Bronchial epithelial cell (primary cell): Measurements from ENCODE around the gene KCNF1. TPM values are rescaled to one million over a fixed set of nuclear protein-coding genes. Genes with fewer than 3 reads are reported as not detected.

Experiments
- DNase-seq: peaks from one replicate; pipeline ENCODE4 v3.0.0-alpha.2; 2010; ENCODE audit warnings: low read depth
- FAIRE-seq: peaks from 2 replicates; lab custom pipeline; 2011; peaks lifted over from hg19 to GRCh38; lab: Jason Lieb, UNC
- H3K27me3 ChIP-seq: 2 replicates; pipeline ENCODE4 v1.5.1; 2011; ENCODE audit warnings: low read length; ENCODE audit not compliant: control insufficient read depth, insufficient read depth
- H3K36me3 ChIP-seq: 2 replicates; pipeline ENCODE4 v1.5.1; 2011; ENCODE audit warnings: low read length; ENCODE audit not compliant: control insufficient read depth, insufficient read depth
- H3K4me3 ChIP-seq: 2 replicates; pipeline ENCODE4 v1.5.1; 2011; ENCODE audit warnings: mild to moderate bottlenecking, low read depth, low read length, control low read depth
- total RNA-seq: library from RNA; depleted of rRNA; stranded (reverse); fragments of >200 nt; gene quantifications from 2 replicates; pipeline ENCODE4 v1.2.1, GENCODE V29; 2014
- TF ChIP-seq, protein P1 (sequence below): IDR thresholded peaks from 2 replicates; pipeline ENCODE4 v1.5.1; 2011; ENCODE audit warnings: mild to moderate bottlenecking, moderate library complexity, low read length, control low read depth, inconsistent platforms; ENCODE audit not compliant: insufficient read depth, severe bottlenecking

The KCNF1 gene
- total RNA-seq, 1 donor from 2014 or later: not detected

DNA sequence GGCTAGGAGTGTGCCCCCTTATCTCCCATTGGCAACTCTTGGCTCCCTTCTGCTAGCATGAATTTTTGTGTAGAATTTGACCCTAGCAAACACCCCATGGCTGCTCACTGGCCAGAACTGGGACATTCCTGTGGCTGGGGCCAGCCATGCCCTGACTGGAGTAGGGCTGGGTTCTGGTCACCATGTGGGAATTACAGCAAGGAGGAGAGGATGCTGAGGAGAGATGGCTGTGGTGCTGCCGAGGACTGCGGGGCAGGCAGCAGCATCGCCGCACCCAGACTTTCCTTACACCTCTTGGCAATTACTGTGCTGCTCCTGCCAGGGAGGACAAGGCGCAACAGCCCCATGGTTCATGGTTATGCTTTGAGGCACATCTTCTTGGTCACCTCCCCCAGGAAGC lies 12.7 kb downstream of the KCNF1 start:
- TF ChIP-seq, protein P1, sequence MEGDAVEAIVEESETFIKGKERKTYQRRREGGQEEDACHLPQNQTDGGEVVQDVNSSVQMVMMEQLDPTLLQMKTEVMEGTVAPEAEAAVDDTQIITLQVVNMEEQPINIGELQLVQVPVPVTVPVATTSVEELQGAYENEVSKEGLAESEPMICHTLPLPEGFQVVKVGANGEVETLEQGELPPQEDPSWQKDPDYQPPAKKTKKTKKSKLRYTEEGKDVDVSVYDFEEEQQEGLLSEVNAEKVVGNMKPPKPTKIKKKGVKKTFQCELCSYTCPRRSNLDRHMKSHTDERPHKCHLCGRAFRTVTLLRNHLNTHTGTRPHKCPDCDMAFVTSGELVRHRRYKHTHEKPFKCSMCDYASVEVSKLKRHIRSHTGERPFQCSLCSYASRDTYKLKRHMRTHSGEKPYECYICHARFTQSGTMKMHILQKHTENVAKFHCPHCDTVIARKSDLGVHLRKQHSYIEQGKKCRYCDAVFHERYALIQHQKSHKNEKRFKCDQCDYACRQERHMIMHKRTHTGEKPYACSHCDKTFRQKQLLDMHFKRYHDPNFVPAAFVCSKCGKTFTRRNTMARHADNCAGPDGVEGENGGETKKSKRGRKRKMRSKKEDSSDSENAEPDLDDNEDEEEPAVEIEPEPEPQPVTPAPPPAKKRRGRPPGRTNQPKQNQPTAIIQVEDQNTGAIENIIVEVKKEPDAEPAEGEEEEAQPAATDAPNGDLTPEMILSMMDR: no peak
- no peak for DNase-seq
- no peak overlapping the region for H3K4me3 ChIP-seq
- H3K36me3 ChIP-seq: no peaks in the 10 kb centered on the region
- H3K27me3 ChIP-seq: peaks cover 16% of the 10 kb centered on the region
- FAIRE-seq: no peak

DNA sequence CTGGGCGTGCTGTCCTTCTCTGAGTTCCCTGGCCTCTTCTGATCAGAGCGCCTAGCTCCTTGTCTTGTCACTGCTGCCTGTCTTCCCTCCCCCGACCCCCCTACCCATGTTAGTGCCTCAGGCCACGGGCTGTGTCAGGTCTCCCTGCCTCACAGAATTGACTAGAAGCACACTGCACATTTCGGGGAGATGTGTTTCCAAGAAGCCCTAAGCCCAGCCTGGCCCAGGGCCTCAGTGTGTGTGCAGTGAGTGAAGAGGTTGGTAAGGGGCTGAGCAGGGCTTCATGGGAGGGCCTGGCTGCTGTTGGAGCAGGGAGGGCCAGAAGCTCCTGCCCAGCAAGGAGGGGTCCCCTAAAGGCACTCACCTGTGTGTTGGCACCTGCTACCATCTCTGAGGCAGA lies 13.1 kb downstream of the KCNF1 start:
- DNase-seq (no peak), FAIRE-seq (no peak)
- TF ChIP-seq, protein P1: no peak
- Histone ChIP-seq H3K36me3 (no peaks in the 10 kb centered on the region), H3K27me3 (peaks cover 16% of the 10 kb centered on the region), H3K4me3 (no peak overlapping the region)

DNA sequence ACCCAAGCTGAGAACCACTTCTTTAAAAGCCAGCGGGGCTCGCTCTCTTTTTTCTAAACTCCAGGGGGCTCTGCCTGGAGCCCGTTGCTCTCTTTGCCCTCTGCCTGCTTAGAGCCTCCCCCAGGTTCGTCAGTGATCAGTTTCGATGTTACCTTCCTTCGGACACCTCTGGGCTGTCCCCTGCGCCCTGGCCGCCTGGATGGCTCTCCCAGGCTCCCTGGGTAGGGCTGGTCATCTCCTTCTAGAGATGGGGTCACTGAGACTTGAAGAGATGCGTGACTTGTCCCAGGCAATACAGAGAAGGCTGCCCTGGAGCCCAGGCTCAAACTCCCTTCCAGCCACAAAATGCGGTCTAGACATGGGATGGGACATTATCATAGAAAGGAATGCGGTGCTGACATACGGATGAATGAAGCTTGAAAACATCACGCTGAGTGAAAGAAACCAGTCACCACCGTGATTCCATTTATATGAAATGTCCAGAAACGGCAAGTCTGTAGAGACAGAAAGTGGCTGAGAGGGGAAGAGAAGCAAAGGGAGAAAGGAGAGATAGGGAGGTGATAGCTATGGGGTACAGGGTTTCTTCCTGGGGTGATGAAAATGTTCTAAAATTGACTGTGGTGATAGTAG lies 14.6 kb downstream of the KCNF1 start:
- FAIRE-seq: no peak
- H3K4me3 ChIP-seq: no peak overlapping the region
- no peak for DNase-seq
- H3K36me3 ChIP-seq: no peaks in the 10 kb centered on the region
- peaks cover 16% of the 10 kb centered on the region for H3K27me3 ChIP-seq
- TF ChIP-seq, protein P1: no peak

DNA sequence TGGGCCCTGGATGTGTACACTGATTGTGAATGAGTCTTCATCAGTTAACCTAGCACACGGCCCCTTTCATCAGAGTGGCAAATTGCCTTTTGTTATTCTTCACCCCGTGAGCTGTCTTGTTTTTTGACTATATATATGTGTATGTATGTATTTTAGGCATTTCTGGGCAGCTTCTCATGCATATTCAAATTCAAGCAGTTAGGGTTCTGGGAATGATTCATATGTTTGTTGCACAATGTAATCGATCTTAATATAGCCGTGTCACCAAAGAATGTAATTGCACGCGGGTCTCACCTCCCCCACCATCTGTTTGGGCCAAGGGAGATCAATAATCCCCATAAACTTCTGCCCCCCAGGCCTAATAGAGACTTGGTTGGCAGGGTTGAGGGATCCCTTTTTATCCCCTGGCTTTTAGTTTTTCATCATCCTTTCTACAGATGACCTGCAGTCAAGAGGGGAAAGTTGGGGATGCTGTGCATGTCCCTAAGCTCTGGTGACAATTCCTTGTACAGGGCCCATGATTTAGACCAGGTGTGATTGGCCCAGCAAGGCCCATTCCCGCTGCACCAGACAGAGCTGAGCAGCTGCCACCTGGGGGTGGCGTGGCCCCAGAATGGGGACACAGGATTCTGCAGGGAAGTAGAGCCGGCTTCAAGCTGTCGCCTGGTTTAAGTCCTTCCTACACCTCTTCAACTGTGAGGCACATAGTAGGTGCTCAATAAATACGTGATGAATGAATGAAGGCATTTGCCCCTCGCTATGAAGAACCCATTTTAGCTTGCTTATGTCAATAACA lies 19.2 kb downstream of the KCNF1 start:
- Histone ChIP-seq H3K27me3 (peaks cover 10% of the 10 kb centered on the region), H3K4me3 (no peak overlapping the region), H3K36me3 (no peaks in the 10 kb centered on the region)
- peak; percentile 26 for DNase-seq
- TF ChIP-seq, protein P1: no peak
- FAIRE-seq: no peak

DNA sequence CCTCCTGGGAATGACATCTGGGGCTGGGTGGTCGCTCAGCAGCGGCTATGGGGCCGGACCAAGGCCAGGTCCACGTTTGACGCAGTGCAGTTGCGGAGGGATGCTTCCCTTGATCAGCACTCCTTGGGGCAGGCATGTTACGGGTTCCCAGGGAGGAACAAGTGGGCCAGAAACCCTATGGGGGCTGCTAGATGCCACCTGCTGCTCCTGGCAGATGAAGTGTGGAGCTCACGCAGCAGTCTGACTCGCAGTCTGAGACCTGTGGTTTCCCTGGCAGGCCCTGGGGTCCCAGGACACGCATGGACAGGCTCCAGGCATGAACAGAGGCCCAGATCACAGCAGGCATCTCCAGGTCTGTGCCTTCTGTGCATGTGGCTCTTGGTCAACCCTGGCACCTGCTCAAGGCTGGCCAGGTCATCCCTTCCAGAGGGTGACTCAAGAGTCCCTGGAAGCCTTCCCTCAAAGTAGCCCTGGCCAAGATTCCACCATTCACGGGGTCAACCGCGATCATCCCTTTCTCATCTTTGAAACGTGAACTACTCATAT lies 20.0 kb downstream of the KCNF1 start:
- peak; percentile 9 for DNase-seq
- Histone ChIP-seq H3K4me3 (no peak overlapping the region), H3K36me3 (no peaks in the 10 kb centered on the region), H3K27me3 (peaks cover 5% of the 10 kb centered on the region)
- FAIRE-seq: no peak
- TF ChIP-seq, protein P1: no peak
